Parathyroid adenoma (tissue), 2 donors: ENCODE results near the gene ESYT2.

ENCODE experiments used
- H2AFZ ChIP-seq: fragments of 300-600 bp; sonication (generic); one replicate; pipeline ENCODE4 v1.7.0; 2017; ENCODE audit warnings: antibody characterized with exemption, mild to moderate bottlenecking
- H3K27ac ChIP-seq: fragments of 300-600 bp; sonication (generic); one replicate; pipeline ENCODE4 v1.7.0; 2017
- H3K27me3 ChIP-seq: fragments of 300-600 bp; sonication (generic); one replicate; pipeline ENCODE4 v1.7.0; 2017; ENCODE audit warnings: low read length; ENCODE audit not compliant: control insufficient read depth, insufficient read depth
- H3K36me3 ChIP-seq: fragments of 300-600 bp; sonication (generic); one replicate; pipeline ENCODE4 v1.7.0; 2017; ENCODE audit warnings: low read length; ENCODE audit not compliant: control insufficient read depth, insufficient read depth
- H3K4me1 ChIP-seq: fragments of 300-600 bp; sonication (generic); one replicate; pipeline ENCODE4 v1.7.0; 2017; ENCODE audit warnings: control low read depth
- H3K4me2 ChIP-seq: fragments of 300-600 bp; sonication (generic); one replicate; pipeline ENCODE4 v1.7.0; 2017; ENCODE audit warnings: low read length
- H3K4me3 ChIP-seq: fragments of 300-600 bp; sonication (generic); one replicate; pipeline ENCODE4 v1.7.0; 2017; ENCODE audit warnings: low read depth, low read length
- H3K79me2 ChIP-seq: fragments of 300-600 bp; sonication (generic); one replicate; pipeline ENCODE4 v1.7.0; 2017; ENCODE audit warnings: control low read depth
- H3K9ac ChIP-seq: fragments of 300-600 bp; sonication (generic); one replicate; pipeline ENCODE4 v1.7.0; 2017; ENCODE audit warnings: mild to moderate bottlenecking
- H3K9me3 ChIP-seq: fragments of 300-600 bp; sonication (generic); one replicate; pipeline ENCODE4 v1.7.0; 2017; ENCODE audit warnings: low read length; ENCODE audit not compliant: control insufficient read depth
- CTCF ChIP-seq: fragments of 300-600 bp; sonication (generic); IDR thresholded peaks from one replicate; pipeline ENCODE4 v1.7.0; 2017; ENCODE audit warnings: antibody characterized with exemption, mild to moderate bottlenecking
- donor health status: primary hyperparathyroidism.

ESYT2 gene

GRCh38 chr7:158740013-158740656 is 89.2 kb downstream of the ESYT2 start:
- H3K4me3 ChIP-seq, result no peak overlapping the region
- no peaks in the 10 kb centered on the region for H3K36me3 ChIP-seq
- no peak overlapping the region for H3K9ac ChIP-seq
- H2AFZ ChIP-seq, result no peak overlapping the region
- no peaks in the 10 kb centered on the region for H3K9me3 ChIP-seq
- H3K27me3 ChIP-seq, result no peaks in the 10 kb centered on the region
- no peak overlapping the region for H3K4me2 ChIP-seq
- no peak overlapping the region for H3K27ac ChIP-seq
- TF ChIP-seq CTCF, result no peak
- H3K4me1 ChIP-seq, result no peaks in the 10 kb centered on the region
- no peaks in the 10 kb centered on the region for H3K79me2 ChIP-seq

GRCh38 chr7:158738841-158739240 is 90.5 kb downstream of the ESYT2 start:
- H3K4me3 ChIP-seq, result no peak overlapping the region
- no peak overlapping the region for H3K4me2 ChIP-seq
- no peaks in the 10 kb centered on the region for H3K9me3 ChIP-seq
- H3K79me2 ChIP-seq, result no peaks in the 10 kb centered on the region
- H3K36me3 ChIP-seq, result no peaks in the 10 kb centered on the region
- no peak for TF ChIP-seq CTCF
- H3K4me1 ChIP-seq, result no peaks in the 10 kb centered on the region
- no peak overlapping the region for H3K27ac ChIP-seq
- no peaks in the 10 kb centered on the region for H3K27me3 ChIP-seq
- no peak overlapping the region for H3K9ac ChIP-seq
- no peak overlapping the region for H2AFZ ChIP-seq

GRCh38 chr7:158737064-158737695 is 92.1 kb downstream of the ESYT2 start:
- Histone ChIP-seq H3K79me2 (no peaks in the 10 kb centered on the region), H3K9me3 (no peaks in the 10 kb centered on the region), H3K4me2 (no peak overlapping the region), H3K27me3 (no peaks in the 10 kb centered on the region), H3K4me1 (no peaks in the 10 kb centered on the region), H2AFZ (no peak overlapping the region), H3K27ac (no peak overlapping the region), H3K4me3 (no peak overlapping the region), H3K36me3 (no peaks in the 10 kb centered on the region), H3K9ac (no peak overlapping the region)
- TF ChIP-seq CTCF, result no peak

- Histone ChIP-seq H3K9me3 (no peaks in the 10 kb centered on the region), H3K4me2 (no peak overlapping the region), H3K36me3 (no peaks in the 10 kb centered on the region), H3K27ac (no peak overlapping the region), H3K9ac (no peak overlapping the region), H3K4me3 (no peak overlapping the region), H3K79me2 (no peaks in the 10 kb centered on the region), H3K27me3 (no peaks in the 10 kb centered on the region), H3K4me1 (no peaks in the 10 kb centered on the region), H2AFZ (no peak overlapping the region)
- no peak for TF ChIP-seq CTCF
Observed at GRCh38 chr7:158735935-158736334, 93.4 kb downstream of the ESYT2 start.

GRCh38 chr7:158734861-158735260 is 94.4 kb downstream of the ESYT2 start:
- Histone ChIP-seq H3K4me3 (no peak overlapping the region), H3K4me2 (no peak overlapping the region), H3K27me3 (no peaks in the 10 kb centered on the region), H3K79me2 (no peaks in the 10 kb centered on the region), H3K36me3 (no peaks in the 10 kb centered on the region), H3K9ac (no peak overlapping the region), H3K27ac (no peak overlapping the region), H2AFZ (no peak overlapping the region), H3K9me3 (no peaks in the 10 kb centered on the region), H3K4me1 (no peaks in the 10 kb centered on the region)
- TF ChIP-seq CTCF, result no peak
